Body of pancreas (tissue), 4 donors: Measurements from ENCODE around the gene BEST2.

Experiments used
- POLR2A ChIP-seq, 3 donors: fragments of 450-650 bp; IDR thresholded peaks; one replicate each; pipeline ENCODE4 v1.6.1; 2016; ENCODE audit warnings: antibody characterized with exemption in 3 of 3, mild to moderate bottlenecking in 2 of 3
- TF ChIP-seq, protein P1 (sequence below), 7 experiments: fragments of 450-650 bp in 4 of 7; fragments of 200-600 bp in 3 of 7; sonication (generic) in 3 of 7; IDR thresholded peaks; one replicate each; pipeline ENCODE4 v1.5.1; 2016 to 2019; ENCODE audit warnings: antibody characterized with exemption in 7 of 7

GRCh38 chr19:12799742-12800465, 48.3 kb downstream of the BEST2 start:
- TF ChIP-seq, protein P1, sequence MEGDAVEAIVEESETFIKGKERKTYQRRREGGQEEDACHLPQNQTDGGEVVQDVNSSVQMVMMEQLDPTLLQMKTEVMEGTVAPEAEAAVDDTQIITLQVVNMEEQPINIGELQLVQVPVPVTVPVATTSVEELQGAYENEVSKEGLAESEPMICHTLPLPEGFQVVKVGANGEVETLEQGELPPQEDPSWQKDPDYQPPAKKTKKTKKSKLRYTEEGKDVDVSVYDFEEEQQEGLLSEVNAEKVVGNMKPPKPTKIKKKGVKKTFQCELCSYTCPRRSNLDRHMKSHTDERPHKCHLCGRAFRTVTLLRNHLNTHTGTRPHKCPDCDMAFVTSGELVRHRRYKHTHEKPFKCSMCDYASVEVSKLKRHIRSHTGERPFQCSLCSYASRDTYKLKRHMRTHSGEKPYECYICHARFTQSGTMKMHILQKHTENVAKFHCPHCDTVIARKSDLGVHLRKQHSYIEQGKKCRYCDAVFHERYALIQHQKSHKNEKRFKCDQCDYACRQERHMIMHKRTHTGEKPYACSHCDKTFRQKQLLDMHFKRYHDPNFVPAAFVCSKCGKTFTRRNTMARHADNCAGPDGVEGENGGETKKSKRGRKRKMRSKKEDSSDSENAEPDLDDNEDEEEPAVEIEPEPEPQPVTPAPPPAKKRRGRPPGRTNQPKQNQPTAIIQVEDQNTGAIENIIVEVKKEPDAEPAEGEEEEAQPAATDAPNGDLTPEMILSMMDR (IDR thresholded peaks at IDR 0.05) = no peak
- no peak for TF ChIP-seq POLR2A (IDR thresholded peaks at IDR 0.05)
